GM12865 (cell line): ENCODE data around the gene CCDC171.

ENCODE experiments used
- DNase-seq: peaks from one replicate; pipeline ENCODE4 v3.0.0; 2010; ENCODE audit warnings: low read depth
- H3K4me3 ChIP-seq: 2 replicates; pipeline ENCODE4 v1.5.1; 2011; ENCODE audit warnings: mild to moderate bottlenecking, low read depth, low read length, control low read depth
- CTCF ChIP-seq: IDR thresholded peaks from 2 replicates; pipeline ENCODE4 v1.5.1; 2011; ENCODE audit warnings: low read length, control low read depth, low read depth, inconsistent platforms; ENCODE audit not compliant: insufficient read depth; ENCODE audit errors: missing control alignments

CCDC171 gene

DNA sequence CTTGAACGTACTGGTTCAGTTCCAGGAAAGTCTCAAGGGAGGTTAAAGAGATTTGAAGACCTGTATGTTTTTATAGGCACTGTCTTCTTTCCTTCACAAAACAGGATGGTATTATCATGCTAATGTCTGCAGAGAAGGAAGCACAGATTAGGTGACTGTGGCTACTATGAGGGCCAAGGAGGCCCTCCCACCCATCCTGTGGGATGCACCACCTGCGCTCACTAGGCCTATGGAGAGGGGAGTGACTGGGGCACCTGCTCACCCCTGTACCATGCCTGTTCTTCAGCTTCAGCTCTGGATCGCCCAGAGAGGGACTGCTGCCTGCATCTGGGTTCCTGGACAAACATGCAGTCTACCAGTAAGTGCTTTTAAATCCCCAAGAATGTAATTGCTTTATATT is 469.4 kb downstream of the CCDC171 start:
- no peak overlapping the region for H3K4me3 ChIP-seq
- TF ChIP-seq CTCF = no peak
- DNase-seq = no peak

DNA sequence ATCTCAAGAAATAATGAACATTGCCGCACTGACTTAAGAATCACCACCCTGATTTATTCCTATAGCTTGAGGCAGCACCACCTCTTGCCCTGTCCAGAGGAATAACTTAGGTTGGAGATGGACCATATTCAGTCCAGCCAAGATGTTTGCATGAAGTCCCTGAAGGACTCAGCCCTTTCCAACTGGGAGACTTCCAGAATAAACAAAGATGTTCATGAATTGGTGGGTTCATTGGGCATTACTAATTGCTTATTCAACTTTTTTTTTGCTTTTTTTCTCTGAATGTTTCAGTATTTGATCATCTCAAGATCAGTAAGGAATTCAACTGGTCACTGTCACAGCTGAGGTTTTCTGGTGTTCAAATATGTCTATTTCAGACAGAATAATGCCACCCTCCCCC is 470.6 kb downstream of the CCDC171 start:
- TF ChIP-seq CTCF = no peak
- DNase-seq = no peak
- no peak overlapping the region for H3K4me3 ChIP-seq
